Cardiac septum (tissue), 1 donor: ENCODE data around the gene ZC3H12A. TPM values are rescaled to one million over a fixed set of nuclear protein-coding genes. Genes with fewer than 3 reads are reported as not detected.

Experiments
- DNase-seq: peaks from one replicate; pipeline ENCODE4 v3.0.0-alpha.2; 2020; ENCODE audit warnings: low spot score
- intact Hi-C: fragments of 100-400 bp; cut with DNase I; formaldehyde crosslinking; loops from one replicate; pipeline ENCODE4 v1.14.0; 2022
- total RNA-seq: library from RNA; stranded (reverse); fragmentation: NEBNext Ultra II Directional; extraction: Animal tissue kit (Norgen Biotek cat#: 25700); gene quantifications from one replicate; pipeline ENCODE4 v1.2.1, GENCODE V29; 2021
- donor health status: DM: no; HTN: no; CAD: no.

The ZC3H12A gene
- total RNA-seq, 1 donor from 2014 or later, result 3.3 TPM

DNA sequence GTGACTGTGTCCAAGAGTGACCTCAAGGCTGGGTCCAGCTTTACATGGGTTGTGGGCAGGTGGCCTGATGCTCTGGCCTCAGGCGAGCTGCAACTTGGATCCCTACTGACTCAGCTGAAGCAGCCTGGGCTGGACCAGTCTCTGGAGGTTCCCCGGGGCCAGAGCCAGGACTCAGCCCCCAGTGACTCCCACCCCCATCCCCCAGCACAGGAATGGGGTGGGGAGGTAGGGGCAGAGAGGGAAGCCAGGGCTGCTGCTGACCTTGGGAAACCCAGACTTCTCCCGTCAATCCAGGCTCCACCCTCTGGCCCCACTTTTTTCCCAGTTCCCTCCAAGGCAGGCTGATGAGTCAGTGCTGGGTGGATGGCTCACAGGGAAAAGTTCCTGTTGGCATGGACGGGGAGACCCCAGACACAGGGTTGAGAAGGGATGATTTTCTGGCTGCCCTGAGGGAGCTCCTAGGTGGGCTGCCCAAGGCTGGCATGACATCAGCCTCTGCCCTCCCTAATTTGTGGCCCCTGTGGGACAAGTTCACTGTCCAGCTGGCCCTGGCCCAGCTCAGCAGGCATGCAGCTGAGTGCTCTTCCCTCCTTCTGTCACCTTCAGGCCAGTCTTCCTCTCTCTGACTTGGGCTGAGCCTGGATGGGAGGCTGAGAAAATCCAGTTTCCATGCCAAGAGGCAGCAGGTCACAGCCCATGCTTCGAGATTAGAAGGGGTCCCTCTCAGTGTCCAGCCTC is 2.2 kb downstream of the ZC3H12A start:
- intact Hi-C loops, result no loop called here
- no peak for DNase-seq

DNA sequence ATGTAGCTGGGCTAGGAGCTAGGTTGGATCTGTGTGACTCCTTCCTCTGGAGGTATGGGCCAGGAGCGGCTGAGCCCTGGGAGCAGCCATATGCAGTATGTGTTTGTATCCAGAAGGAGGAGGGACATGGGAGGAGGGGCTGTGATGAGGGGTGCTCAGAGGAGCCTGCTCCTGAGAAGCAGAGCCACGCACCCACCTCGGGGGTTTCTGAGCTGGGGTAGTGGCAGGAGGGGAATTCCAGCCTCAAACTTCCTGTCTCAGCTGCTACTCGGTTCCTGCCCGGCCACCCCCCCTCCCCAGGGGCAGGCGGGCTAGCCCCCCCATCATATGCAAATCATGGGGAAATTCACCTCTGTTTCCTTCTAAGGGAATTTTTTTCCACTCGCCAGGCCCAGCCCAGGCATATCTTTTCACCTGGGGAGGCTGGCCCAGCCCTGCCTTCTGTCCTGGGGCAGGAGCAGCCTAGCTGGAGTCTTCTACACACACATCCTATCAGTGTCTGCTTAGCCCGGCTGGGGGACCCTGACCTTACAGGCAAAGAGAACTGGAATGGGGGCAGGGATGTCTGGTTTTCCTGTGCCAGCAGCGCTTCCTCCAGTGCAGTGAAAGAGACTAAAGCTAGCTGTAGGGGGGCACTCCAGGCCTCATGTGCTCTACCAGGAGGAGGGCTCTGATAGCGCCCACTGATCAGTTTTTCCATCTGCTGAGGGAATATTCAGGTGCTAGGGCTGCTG is 3.0 kb downstream of the ZC3H12A start:
- no peak for DNase-seq
- intact Hi-C loops, result no loop called here

DNA sequence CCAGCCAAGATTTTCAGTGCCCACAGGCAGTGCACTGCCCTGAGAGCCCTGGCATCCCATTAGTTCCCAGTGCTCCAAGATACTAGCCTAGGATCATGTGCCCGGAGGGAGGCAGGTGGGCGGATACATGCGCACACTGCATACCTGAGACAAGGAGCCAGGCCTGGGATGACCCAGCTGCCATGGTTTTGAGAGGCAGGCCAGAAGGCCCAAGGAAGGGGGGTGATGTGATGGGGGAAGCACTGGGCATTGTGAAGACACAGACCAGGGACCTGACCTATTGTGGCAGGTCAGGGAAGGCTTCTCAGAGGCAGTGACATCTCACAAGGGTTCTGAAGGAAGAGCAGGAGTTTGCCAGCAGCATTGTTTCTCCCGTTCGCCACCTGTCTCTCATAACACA is 3.6 kb downstream of the ZC3H12A start:
- intact Hi-C loops, result no loop called here
- no peak for DNase-seq

DNA sequence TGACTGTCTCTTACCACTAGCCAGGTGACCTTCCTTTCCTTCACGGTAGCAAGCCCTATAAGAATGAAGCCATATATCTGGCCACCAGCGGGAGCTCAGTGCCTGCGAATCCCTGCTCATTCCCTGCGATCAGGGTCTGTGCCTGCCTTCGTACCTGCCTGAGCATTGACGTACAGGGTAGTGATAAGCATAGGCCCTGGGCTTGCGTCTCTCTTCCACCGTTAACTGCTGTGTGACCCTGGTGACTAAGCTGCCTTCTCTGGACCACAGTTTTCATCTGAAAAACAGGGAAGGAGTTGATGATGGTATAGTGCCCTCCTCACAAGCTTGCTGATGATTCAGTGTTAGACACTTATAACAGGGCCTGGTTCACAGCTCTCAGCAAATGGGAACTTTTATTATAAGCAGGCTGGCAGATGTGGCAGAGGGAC is 4.1 kb downstream of the ZC3H12A start:
- DNase-seq, result no peak
- intact Hi-C loops, result no loop called here

DNA sequence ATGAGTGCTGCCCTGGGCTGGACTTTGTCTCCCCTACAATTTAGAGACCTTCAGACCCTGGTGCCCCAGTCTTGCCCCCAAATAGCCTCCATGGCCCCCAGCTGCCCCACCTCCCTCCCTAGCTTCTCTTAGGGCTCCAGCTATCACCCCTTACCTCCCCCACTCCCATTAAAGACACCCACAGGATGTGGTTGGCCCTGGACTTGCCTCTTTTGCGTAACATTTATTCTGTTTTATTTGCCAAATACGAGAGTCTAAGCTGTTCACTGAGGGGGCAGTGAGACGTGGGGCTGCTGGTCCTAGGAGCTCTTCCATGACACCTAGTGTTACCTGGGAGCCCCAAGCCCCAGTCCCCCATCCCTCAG is 4.5 kb downstream of the ZC3H12A start:
- DNase-seq, result no peak
- intact Hi-C loops, result no loop called here

DNA sequence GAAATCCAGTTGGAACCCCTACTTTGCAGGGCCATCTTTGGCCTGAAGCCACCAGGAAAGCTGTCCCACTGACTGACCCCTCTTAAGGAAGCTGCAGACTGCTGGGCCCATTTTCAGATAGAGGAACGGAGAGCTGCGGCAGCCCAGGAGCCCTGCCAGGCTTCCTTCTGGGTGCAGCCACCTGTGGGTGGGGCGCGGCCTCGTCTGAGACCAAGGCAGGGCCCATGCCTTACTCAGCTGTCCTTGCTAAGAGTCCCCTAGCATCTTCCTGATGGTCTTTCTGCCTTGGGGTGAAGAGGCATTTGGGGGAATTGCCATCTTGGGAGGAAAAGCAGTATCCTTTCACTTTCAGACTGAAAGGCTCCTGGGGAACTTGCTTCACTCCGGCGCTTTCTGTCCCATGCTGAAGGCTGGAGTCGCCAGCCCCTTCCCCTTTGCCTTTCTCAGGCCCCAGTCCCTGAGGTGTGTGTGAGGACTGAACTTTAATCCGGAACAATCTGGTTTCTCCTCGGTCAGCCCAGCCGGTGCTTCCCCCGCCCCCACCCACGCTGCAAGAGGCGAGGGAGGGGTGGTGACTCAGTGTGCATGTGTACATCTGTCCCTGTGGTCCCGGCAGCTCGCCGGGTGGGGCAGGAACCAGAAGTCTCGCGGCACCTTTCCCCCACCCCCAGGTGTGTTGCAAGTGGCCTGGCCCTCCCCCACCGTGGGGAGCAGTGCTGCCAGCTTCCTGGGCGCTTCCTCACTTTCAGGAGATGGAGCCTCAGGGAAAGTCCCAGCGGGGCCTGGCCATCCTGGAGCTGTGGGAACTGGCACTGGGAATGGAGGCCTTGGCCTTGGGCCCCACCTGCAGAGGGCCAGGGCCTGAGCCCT is 5.1 kb downstream of the ZC3H12A start:
- peak; percentile 94 for DNase-seq
- intact Hi-C loops, result no loop called here

DNA sequence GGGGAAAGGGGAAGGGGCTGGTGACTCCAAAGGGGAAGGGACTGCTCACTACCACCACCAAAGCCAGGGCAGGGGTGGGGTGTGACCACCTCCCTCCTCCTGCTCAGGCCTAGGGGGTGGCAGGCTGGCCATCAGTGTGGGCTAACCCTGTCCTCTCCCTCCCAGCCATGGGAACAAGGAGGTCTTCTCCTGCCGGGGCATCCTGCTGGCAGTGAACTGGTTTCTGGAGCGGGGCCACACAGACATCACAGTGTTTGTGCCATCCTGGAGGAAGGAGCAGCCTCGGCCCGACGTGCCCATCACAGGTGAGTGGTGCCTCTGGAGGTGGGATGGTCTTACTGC is 5.7 kb downstream of the ZC3H12A start:
- DNase-seq, result no peak
- intact Hi-C loops, result no loop called here

DNA sequence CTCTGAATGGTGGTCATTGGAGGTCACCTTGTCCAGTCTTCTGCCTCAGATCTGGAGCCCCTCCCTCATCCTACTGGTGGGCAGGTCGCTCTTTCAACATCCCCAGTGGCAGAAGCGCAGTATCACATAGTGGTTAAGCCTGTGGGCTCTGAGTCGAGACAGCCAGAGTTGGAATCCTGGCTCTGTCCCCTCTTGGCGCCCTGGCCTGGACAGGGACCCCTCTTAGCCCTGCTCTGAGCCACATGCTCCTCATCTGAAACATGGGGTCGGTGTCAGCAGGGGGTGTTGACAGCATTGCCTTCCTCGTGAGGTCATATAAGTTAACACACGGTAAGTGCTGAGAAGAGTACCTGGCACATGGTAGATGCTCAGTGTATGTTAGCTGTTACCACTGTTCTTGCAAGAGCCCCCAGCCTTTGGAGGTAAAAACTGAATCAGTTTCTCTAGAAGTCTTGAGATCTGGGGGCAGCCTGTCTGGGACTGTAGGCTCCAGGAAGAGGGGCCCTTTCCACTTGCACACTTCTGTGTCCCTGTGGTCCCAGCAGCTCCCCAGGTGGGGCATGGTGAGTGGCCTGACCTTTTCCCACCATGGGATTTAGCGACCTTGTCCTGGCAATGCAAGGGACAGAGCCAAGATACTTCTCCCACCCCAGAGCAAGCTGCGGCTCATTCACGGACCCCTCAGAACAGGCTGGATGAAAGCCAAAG is 6.4 kb downstream of the ZC3H12A start:
- intact Hi-C loops, result no loop called here

DNA sequence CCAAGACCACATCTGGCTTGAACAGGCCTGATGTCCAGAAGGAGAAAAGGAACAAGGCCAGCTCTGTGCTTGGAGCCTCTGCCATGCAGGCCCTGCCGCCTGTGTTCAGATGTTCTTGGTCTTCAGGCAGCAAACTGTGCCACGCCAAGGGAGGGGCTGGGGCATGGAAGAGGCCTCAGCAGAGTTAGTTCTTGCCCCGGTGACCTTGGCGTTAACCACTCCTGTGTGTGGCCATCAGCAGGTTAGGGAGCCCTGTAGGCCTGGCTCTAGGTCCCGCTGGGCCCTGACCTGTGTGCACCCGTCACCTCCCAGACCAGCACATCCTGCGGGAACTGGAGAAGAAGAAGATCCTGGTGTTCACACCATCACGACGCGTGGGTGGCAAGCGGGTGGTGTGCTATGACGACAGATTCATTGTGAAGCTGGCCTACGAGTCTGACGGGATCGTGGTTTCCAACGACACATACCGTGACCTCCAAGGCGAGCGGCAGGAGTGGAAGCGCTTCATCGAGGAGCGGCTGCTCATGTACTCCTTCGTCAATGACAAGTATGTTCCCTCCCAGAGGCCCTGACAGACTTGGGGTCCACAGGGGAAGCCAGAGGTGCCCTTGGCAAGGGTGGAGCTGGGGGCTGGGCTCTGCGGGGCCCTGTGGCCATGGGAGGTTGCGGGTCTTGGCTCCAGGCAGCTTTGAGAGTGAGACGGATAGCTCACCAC is 7.1 kb downstream of the ZC3H12A start:
- DNase-seq, result no peak
- intact Hi-C loops, result no loop called here

More for the DNA sequence above, 6.4 kb downstream of the ZC3H12A start:
- no peak for DNase-seq

DNA sequence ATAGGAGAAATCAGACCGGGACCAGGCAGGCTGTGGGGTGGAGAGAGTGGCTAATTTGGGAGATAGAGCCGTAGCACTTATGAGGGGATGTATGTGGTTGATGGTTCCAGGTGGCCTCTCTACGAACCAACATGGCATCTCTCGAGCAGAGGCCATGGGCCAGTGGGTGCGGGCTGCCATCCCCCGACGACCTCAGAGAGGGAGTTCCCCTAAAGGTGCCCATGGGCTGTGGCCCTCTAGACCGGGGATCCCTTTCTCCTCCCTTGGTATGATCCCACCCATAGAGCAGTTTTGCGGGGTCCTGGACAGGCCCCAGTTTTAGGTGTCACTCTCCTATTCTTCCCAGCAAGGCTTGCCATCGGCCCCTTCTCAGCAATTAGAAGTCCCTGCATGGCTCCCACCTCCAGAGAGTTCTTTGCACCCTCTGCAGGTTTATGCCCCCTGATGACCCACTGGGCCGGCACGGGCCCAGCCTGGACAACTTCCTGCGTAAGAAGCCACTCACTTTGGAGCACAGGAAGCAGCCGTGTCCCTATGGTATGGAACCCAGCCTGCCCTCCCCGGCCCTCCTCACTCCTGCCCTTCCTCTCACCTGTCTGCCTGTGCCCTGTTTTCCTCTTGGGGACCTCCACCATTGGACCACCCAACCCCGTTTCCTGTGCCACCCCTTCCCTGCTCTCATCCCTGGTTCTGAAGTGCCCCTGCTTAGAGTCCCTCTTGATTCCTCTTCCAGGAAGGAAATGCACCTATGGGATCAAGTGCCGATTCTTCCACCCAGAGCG is 7.8 kb downstream of the ZC3H12A start:
- no peak for DNase-seq
- intact Hi-C loops, result no loop called here

DNA sequence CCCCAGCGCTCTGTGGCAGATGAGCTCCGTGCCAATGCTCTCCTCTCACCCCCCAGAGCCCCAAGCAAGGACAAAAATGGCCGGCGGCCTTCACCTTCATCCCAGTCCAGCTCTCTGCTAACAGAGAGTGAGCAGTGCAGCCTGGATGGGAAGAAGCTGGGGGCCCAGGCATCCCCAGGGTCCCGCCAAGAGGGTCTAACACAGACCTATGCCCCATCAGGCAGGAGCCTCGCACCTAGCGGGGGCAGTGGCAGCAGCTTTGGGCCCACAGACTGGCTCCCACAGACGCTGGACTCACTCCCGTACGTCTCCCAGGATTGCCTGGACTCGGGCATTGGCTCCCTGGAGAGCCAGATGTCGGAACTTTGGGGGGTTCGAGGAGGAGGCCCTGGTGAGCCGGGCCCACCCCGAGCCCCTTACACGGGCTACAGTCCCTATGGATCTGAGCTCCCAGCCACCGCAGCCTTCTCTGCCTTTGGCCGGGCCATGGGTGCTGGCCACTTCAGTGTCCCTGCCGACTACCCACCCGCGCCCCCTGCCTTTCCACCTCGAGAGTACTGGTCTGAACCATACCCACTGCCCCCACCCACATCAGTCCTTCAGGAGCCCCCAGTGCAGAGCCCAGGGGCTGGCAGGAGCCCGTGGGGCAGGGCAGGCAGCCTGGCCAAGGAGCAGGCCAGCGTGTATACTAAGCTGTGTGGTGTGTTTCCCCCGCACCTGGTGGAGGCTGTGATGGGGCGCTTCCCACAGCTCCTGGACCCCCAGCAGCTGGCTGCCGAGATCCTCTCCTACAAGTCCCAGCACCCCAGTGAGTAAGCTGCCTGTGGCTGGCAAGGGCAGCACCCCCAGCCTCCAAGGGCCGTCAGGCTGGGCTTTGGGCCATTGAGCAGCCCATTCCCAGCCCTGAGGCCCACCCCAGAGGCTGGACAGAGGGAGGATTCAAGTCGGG is 8.7 kb downstream of the ZC3H12A start:
- DNase-seq, result no peak
- intact Hi-C loops, result no loop called here

DNA sequence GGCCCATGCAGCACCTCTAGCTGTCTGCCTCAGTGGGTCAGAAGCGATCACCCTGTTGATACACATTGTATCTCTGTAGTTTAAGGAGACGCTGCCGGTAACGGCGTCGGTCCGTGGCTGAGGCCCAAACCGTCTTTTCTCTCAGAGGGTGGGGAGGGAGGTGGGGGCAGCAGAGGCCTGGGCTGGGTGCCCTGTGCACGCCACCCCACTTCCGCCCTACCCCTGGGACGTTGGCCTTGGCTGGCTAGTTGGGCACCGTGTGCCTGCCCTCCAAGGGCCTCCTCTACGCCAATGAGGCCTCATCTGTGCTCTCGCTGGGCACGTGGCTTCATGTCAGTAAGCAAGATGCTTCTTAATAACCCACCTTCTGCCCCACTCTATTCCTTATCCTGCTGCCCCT is 9.4 kb downstream of the ZC3H12A start:
- intact Hi-C loops, result no loop called here
- DNase-seq, result no peak

DNA sequence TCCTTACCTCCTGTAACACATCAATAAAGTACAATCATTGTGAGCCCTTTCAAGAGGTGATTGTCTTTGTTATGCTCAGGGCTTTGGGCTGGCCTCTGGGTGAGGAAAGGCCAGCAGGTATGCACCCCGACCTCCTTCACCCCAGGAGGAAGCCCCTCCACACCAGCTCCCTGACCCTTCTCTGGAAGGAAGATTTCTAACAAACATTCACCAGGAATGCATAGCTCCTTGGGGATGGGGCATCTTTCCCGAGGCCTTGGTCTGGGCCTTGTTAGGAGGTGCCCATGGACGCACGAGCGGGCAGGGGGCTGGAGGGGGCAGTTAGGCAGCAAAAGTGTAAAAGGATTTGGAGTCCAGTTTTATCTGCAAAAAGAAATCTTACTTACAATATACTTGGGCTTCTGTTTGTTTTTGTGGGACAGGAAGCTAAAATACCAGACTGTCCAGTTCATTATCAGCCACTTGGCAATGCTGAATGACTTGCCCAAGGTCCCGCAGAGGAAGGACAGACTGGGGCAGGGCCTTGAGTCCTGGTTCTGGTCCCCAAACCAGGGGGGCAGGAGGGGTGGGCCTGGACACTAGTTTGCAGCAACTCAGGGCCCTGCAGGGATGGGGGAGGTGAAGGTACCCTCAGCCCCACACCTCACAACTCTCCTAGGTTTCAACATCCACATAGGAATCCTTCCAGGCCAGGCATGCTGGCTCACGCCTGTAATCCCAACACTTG is 10.1 kb downstream of the ZC3H12A start:
- DNase-seq, result no peak
- intact Hi-C loops, result no loop called here

DNA sequence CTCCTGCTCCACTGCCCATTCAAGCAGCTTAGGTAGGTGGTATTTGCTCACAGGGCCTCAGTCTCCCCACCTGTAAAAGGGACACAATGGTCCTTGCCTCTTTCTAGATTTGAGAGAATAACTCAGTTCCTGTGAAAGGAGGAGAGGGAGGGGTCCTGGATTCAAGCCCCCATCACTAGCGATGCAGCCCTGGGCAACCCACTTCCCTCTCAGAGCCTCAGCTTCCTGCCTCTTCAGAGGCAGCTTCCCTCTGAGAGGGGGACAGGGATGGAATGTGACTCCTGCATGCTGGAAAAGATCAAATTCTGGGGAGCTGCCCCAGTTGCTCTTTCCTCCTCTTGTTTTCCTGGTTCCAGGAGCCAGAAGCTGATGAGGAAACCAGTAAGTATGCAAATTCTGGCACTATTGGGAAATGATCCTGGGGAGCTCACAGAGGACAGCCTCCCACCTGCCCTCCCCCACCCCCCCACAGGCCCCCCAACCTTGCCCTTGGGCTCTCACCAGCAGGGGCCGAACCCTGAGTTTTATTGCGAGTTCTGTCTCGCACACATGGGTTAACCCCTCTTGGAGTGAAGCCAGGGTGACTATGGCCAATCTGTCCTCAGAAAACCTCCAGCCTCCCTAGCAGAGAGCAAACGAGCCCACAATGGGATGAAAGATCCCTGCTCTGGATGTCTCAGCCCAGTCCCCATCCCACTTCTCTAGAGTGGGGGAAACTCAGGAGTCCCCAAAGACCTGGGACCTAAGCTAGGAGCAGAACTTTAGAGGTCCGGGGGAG is 11.7 kb downstream of the ZC3H12A start:
- intact Hi-C loops, result no loop called here
- DNase-seq, result no peak

DNA sequence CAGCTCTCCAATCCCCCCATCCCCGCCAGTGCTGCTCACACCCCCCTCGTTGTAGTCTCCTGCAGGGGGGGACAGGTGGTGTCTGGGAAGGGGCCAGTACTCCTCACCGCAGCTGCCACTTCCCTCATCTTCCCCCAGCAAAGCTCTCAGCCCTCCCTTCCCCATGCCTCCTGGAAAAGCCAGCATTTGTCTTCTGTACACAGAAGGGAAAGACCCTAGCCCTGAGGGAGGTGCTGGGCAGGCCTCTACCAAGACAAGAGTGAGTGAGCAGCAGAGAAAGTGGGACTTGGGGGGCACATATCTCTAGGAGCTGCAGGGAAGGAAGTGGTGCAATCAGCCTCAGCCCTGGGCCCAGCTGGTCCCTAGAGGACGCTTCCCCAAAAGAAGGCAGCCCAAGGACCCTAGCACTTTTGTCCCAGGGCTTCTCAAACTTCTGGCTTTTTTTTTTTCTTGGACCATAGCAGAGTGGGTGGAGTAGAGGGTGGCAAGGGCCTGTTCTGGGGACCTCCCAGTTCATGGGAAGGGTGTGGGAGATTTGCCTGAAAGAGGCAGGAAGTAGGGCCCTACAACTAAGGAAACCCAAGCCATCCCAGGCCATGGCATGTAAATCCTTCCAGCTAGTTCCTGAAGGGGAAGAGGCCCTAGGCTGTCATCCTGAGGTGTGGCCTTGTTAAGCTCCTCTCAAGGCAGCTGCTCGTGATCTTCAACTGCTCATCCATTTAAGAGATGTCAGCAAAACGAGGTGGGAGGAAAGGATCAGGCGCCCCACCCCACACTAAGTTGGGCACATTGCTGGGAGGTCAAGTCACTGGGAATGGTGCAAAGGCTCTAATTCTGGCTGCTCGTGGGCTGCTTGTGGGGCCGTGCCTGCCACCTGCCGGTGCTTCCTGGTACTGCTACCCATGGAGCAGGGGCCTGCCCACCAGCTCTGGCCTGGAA is 12.6 kb downstream of the ZC3H12A start:
- peak; percentile 90 for DNase-seq
- intact Hi-C loops, result loop anchor here (1.0 kb wide), 1 partner anchor 32 kb away; no protein-coding TSS in a partner anchor
